SK-N-DZ (cell line): Measurements from ENCODE around the gene SNX8.

Experiments used
- DNase-seq: peaks from one replicate; pipeline ENCODE4 v3.0.0-alpha.2; 2015; ENCODE audit warnings: low spot score

The SNX8 gene

DNA sequence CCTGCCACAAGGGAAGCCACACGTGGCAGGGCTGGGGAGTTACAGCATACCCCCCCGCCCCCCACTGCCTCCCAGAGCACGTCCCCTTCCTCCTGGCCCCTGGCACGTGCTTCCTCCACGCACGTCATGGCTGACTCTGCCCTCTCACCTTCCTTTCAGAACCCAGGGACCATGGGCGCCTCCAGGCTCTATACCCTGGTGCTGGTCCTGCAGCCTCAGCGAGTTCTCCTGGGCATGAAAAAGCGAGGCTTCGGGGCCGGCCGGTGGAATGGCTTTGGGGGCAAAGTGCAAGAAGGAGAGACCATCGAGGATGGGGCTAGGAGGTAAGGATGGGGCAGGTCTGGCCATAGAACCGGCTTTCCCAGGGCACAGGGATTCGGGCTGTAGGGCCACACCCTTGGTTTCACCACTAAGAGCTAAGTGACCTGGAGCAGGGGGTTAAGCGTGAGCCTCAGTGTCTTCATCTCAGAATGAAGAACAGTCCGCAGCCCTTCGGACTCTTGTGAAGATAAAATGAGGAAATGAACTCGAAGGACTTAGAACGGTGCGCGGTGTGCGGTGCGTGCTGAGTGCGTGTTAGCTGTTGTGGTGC, 69.7 kb downstream of the SNX8 start:
- no peak for DNase-seq

DNA sequence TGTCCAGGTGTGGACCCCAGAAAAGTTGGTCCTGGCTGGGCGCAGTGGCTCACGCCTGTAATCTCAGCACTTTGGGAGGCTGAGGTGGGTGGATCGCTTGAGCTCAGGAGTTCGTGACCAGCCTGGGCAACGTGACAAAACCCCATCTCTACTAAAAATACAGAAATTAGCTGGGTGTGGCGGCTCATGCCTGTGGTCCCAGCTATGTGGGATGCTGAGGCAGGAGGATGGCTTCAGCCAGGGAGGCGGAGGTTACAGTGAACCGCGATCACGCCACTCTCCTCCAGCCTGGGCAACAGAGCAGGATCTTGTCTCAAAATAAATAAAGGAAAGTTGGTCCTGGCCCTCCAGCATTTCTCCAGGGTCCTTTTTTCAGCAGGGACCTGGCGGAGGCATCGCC, 70.8 kb downstream of the SNX8 start:
- no peak for DNase-seq

DNA sequence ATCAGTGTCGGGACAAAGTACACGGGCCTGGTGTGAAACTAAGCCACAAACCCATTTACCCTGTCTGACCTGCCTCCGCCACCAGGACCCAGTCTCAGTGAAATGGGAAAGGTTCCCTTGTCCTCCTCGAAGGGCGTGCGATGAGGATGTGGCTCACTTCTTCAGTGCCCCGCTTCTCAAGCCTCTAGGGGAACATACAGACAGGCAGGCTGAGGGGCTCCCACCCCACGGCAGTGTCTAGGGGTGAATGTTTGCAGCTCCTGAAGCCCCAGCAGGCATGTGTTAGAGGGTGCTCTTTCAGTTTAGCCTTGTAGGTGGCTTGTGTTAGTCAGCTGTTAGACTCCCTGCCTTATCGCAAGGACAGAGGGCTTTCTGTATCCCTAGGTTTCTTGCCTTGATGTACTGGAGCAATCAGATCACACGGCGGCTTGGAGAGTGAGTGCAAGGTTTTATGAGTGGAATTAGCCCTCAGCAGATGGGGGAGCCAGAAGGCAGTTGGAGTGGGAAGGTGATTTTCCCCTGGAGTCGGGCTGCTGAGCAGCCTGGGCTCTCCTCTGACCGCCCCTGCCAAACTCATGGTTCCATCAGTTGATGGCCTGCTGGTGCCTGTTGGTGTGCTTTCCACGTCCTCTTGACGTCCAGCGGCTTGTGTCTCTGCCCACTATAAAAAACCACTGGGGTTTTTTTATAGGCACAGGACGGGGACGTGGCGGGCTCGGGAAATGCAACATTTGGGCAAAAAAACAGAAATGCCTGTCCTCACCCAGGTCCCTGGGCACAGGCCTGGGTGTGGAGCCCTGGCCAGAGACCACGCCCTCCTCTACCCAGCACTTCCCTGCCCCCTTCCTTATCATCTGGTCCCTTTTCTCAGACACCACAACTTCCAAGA, 71.5 kb downstream of the SNX8 start:
- DNase-seq: peak; percentile 37

DNA sequence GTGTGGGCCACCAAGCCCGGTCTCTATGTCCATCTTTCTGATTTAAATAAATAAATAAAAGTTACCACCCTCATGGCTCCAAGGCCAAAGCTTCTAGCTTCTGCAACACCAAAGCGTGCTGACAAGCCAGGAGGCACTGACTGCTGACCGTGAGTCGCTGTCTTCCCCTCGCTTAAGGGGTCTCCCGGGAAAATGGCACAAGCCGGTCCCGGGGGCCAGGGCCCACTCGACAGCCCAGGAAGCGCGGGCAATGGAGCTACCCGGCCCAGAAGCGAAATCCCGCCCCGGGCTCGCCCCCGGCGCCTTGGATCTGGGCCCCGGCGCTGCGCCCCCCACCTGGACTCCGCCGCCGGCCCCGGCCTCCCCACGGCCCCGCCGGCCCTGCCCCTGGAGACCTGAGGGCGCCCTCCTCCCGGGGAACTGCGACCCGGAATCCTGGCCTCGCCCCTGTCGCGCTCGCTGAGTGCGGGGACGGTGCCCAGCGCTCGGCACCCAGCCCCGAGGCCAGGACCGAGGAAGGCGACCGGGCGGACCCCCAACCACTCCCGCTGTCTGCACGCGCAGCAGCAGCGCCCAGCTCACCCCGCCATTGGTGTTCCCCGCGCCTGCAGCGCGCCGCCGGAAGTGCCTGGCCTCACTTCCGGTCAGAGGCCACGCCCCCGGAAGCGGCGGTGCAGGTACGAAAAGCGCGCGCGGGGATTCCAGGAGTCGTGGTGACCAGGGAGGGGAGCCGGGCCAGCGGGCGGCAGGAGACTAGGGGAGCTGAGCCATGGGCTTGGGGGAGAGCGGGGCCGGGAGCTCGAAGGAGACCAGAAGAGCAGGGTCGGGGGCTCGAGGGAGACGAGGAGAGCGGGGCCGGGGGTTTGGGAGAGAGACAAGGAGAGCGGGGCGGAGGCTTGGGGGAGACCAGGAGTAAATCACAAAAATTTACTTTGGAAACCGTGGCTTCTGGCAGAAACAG, 72.4 kb downstream of the SNX8 start, which contains the start of the genes MRM2 and NUDT1:
Gene MRM2, minus strand, starts transcription at position 626 of the 961 bp plus-strand sequence. Its CDS starts 36 bp downstream, at position 590.
Gene NUDT1, plus strand, starts transcription at position 647 of the 961 bp plus-strand sequence. CDS start 2,349 bp downstream, outside the sequence.
- peak; percentile 86 for DNase-seq

DNA sequence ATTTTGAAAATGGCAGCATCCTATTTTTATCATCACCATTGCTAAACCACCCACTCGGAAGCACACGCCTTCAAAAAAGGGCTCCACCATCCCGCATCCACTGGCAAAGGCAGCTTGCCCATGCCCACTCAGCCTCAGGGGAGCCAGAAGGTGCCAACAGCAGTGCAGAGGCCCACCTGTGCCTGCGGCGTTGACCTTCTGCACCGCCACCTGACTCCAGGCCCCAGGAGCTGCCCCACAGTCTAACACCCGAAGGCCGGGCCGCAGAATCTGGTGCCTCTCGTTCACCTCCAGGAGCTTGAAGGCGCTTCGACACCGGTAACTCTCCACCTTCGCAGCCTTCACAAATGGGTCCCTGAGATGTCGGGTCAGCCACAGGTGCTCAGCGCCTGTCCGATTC, 75.0 kb downstream of the SNX8 start:
- DNase-seq: no peak

DNA sequence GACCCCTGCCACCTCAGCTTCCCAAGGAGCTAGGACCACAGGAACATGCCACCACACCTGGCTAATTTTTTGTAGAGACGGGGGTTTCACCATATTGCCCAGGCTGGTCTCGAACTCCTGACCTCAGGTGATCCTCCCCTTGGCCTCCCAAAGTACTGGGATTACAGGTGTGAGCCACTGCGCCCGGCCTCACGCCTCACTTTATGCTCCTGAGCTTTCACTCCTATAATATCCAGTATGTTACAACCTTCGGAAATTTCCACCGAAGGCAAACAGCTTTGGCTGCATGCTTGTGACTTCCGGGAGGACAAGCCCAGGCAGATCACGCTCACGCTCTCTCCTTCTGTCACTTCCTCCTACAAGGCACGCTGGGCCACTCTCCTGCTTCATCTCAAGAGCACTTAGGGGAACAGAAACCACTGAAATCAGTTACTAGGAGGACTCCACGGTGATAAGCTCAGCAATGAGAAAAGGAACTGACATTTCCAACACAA, 77.1 kb downstream of the SNX8 start:
- no peak for DNase-seq

DNA sequence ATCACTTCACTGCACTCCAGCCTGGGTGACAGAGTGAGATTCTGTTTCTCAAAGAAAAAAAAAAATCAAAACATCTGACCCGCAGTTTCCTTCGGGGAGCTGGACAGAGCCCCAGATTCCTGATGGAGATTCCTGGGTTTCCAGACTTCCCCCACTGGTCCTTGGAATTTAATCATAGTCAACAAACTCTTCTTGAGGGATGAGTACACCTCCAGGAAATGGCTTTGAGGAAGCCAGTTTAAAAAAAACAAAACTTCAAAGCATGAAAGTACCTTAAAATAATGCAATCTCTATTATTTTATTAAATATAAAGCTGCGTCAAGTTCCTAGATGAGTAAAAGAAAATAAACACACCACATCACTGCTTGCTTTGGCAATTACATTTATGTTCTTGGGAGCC, 80.3 kb downstream of the SNX8 start:
- no peak for DNase-seq

DNA sequence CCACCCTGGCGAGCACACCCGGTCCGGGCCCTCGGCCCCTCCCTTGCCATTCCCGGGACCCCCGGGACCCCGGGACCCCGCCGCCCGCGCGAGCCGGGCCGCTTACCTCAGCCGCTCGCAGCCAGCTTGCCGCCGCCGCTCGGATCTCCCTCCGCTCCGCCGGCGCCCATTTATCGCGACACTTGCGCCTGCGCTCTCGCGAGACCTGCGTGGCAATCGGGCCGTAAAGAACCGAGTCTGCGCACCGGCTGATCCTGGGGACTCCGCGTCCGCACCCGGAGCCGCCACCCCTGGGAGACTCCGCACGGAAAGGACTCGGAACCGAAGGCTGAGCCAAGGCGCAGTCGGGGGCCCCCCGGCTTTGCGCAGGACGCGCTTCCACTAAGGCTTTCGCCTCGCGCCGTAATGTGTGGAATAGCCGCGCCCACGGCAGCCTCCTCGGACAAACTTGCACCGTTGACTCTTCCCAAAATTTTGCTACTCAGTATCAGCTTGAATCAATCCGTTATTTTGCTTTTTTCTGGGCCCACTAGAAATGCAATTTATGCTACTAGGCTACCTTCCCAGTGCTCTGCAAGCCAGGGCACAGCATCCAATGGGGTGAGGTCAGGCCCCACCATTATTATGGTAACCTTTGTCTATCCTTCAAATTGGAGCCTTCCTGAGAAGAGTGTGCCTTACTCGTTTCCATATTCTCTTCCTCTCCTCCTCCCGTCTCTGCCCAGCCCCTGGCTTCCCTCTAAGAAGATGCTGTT, 81.3 kb downstream of the SNX8 start, which contains the start of gene MAD1L1:
Gene MAD1L1, minus strand, starts transcription at position 180 of the 755 bp plus-strand sequence. CDS start 2,812 bp downstream, outside the sequence.
- peak; percentile 87 for DNase-seq

DNA sequence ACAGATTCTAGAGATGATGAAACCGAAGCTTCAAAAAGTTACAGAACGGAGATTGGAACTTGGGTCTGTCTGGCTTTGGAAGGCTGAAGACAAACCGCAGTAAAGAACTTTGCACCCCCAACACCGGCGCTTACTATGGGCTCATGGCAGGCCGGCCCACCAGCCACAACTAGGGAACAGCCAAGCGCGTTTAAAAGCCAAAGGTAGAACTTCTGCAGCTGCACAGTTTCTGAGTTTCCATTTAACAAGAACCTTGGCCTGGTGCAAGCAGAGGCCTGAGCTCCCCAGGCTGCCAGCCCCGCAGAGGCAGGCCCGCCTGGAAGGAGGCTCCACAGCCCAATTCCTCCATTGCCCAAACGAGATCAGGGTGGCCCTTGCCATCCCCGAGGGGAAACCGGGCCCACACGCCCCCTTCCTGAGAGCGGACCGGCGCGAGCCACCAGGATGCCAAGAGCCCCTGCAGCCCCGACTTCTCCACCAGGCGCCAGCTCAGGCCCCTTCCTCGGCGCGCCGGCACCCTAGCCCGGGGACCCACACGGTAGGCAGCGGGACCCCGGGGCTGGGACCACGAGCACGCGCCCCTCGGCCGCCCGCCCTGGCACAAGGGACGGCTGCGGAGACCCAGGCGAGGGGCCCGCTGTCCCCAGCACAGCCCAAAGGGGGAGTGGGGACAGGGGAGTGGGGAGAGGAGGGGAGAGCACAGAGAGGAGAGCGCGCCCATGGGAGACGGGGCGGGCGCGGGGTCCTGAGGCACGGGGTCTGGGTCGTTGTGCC, 82.1 kb downstream of the SNX8 start:
- no peak for DNase-seq

DNA sequence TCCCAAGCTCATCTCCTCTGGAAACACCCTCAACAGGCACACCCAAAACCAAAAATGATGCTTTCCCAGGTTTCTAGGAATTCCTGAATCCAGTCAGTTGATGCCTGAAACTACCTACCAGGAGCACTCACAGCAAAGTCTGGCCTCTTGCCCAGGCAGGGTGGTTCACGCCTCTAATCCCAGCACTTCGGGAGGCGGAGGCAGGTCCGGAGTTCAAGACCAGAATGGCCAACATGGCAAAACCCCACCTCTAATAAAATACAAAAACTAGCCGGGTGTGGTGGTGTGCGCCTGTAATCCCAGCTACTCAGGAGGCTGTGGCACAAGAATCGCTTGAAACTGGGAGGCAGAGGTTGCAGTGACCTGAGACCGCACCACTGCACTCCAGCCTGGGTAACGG, 83.4 kb downstream of the SNX8 start:
- no peak for DNase-seq

DNA sequence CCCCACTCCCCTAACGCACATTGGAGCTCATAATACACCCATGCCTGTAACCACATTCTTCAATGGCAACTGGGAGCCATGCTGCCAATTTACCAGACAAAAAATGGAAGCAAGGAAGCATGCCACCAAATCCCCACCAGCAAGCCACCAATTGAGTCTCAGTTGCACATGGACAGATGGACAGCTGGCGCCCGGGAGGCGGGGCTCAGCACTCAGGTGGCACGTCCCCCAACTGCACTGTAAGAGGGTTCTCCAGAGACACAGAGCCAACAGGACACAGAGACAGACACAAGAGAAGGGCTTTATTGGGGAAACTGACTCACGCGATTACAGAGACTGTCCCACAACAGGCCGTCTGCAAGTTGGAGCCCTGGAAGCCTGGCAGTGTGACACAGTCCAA, 84.0 kb downstream of the SNX8 start:
- DNase-seq: no peak

DNA sequence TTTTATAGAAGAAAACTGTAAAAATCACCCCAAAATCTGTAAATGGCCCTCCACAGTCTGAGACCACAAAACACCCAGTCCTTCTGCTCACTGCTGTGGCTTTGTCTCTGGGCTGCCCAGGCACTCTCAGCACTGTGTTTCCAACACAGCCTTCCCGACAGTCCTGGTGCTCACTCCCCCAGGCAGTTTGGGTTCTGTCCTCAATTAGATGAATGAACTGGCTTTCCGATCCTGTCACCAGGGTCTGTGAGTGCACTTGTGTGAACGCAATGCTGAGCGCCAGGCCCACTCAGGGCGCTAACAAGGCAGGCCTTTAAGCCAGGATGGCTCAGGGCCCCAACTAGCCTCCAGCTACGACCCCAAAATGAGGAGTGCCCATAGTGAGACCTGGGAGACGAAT, 84.8 kb downstream of the SNX8 start:
- no peak for DNase-seq

DNA sequence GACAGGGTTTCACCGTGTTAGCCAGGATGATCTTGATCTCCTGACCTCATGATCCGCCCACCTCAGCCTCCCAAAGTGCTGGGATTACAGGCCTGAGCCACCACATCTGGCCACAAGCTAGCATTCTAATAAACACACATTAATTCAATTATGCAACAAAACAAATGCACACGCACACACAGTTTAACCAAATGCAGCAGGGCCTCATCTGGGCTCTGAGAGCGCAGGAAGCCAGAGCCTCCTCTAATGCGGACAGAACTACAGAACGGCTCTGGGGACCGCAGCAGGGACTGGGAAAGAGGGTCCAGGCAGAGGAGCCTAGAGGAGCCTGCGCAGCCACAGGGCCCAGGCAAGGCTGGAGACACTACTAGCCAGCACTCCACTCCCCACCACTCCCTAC, 85.3 kb downstream of the SNX8 start:
- no peak for DNase-seq

DNA sequence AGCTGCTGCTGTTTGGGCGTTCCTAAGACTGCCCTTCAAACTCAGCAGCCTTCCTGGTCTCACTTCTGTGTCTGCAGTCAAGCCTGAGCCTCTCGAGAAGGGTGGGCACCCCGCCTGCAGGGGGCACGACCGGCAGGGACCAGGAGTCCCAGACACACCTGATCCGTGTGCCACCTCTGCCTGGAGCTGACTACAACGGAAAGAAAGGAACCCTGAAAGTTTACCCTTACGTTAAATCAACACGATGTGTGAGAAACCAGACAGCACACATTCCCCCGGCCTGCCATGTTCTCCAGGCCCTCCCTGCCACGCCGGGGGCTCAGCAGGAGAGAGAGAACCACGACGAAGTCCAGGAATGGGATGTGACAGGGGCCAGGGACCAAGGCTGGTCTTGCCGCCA, 86.5 kb downstream of the SNX8 start:
- DNase-seq: no peak

DNA sequence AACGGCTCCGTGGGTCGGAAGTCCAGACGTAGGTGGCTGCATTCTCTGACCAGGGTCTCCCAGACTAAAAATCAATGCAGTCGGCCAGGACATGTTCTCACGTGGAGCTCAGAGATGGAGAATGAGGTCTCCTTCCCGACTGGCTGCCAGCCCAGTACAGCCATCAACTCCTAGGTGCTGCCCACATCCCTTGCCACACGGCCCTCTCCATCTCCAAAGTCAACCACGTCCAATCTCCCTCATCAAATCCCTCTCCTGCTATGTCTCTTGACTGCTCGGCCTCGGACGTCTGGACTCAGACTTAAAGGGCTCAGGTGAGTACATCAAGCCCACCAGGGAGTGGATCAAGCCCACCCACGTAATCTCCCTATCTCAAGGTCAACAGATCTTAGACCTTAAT, 88.4 kb downstream of the SNX8 start:
- DNase-seq: no peak

DNA sequence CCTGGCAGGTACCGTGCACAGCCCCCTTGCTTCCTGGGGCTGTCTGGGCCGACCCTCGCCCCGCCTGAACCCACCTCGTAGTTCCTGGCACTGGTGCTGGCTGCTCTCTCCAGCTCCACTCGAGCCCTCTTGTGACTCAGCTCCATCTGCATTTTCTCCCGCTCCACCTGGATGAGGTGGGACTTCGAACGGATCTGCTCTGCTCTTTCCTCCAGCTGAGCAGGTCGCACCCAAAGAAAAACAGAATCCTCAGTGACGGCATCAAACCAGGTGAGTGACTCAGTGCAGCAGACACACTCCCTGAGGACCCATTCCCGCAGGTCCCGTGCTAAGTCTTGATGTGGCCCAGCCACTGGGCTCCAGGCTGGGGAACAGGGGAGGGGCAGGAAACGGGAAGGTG, 88.9 kb downstream of the SNX8 start:
- DNase-seq: no peak

DNA sequence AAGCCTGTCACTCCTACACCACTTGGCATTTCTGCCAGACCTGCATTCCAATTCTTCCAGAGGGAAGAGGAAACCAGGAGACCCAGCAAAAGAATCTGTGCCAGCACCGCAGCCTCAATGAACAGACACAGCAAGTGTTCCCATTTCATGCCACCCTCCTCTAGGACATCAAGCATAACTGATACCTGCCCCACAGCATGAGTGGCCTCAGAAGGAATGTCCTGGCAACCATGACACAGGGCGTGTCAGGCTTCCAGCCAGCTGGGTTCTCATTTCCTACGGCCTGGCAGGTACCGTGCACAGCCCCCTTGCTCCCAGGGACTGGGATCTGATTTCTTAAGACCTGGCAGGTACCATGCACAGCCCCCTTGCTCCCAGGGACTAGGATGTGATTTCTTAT, 89.3 kb downstream of the SNX8 start:
- no peak for DNase-seq

DNA sequence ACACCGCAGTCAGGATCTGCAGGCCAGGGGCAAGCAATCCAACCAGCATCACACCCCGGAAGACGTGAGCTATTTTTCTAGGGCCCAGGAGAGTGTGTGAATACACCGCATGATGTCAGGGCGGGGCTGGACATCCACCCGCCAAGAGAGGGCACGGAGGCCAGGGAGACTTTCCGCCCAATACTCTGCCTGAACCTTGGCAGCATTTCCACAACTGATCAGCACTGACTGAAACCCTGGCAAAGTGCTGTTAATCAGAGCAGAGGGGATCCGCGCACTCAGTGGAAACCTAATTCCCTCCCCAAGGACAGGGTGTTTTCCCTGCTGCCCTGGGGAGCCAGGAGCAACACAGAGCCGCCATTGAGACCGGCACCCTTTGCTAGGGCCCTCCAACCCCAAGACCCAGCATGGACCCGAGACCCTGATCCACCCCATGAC, 89.7 kb downstream of the SNX8 start:
- DNase-seq: no peak

DNA sequence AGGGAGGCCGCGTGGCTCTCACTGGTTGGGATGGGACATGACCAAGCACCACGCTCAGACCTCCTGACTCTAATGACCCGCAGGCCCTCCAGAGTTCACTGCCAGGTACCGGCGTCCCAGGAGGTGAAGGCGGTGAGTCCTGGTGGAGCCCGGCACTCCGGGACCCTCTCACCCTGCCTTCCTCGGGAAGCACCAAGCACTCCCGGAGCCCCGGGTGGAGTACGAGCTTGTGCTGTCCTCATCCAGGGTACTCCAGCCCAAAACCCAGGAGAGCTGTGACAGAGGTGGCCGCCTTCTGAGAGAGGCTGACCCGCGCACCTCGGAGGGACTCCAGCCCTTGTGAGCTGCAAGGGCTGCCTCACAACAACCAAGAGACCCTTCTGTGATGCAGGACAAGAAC, 90.9 kb downstream of the SNX8 start:
- no peak for DNase-seq

DNA sequence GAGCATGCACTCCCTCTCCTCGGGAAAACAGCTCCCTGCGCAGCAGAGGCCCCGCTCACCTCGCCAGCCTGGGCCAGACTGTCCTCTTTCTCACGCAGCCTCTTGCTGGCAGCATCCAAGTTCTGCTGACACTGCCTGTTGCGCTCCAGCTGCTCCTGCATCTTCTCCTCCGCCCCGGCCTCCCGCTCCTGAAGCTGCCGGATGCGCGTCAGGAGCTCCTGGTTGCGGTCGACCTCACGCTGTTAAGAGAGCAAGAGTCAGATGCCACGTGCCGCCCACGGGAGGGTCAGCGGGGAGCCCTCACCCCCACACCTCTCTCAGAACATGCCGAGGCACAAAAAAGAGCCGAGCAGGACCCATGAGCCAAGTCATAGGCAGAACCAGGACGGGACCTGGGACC, 91.7 kb downstream of the SNX8 start:
- DNase-seq: no peak
